ENCODE measurements around the gene MAST2. TPM values are rescaled to one million over a fixed set of nuclear protein-coding genes. Genes with fewer than 3 reads are reported as not detected.

The MAST2 gene
- total RNA-seq, result 10 to 100 TPM; 25.7 to 27.9 TPM

- peaks cover 33% of the 10 kb centered on the region for H3K4me1 Mint-ChIP-seq (ENCODE audit: low read depth)
- H3K27me3 Mint-ChIP-seq (ENCODE audit: low read depth), result no peaks in the 10 kb centered on the region
- H3K36me3 Mint-ChIP-seq (ENCODE audit: low read depth), result peaks cover 22% of the 10 kb centered on the region
- DNase-seq (peak; percentile 87), ATAC-seq (peak; percentile 95)
- H3K4me3 Mint-ChIP-seq, result peak within 1 kb of the TSS; percentile 88
- ChIA-PET CTCF (interaction anchor here (1.0 kb wide), 1 partner anchor 40 kb away, joined by 3 read pairs; no protein-coding TSS in a partner anchor), POLR2A (interaction anchor here (2.5 kb wide), 1 partner anchor 117 kb away, joined by 12 read pairs; the partner anchor contains the start of gene GPBP1L1)
- no peaks in the 10 kb centered on the region for H3K9me3 Mint-ChIP-seq (ENCODE audit: insufficient read depth)
- H3K27ac Mint-ChIP-seq, result peak within 1 kb of the TSS; percentile 85
These were observed at the start of gene MAST2 for GRCh38 chr1:45803299-45803780. Gene MAST2 (plus strand): TSS chr1:45803612. CDS start chr1:45803896, 284 bp downstream.

GRCh38 chr1:45755697-45756096, 47.7 kb upstream of the MAST2 start:
- CTCF ChIA-PET, result no interaction called here
- peaks cover 5% of the 10 kb centered on the region for H3K36me3 Mint-ChIP-seq (ENCODE audit: low read depth)

DNA sequence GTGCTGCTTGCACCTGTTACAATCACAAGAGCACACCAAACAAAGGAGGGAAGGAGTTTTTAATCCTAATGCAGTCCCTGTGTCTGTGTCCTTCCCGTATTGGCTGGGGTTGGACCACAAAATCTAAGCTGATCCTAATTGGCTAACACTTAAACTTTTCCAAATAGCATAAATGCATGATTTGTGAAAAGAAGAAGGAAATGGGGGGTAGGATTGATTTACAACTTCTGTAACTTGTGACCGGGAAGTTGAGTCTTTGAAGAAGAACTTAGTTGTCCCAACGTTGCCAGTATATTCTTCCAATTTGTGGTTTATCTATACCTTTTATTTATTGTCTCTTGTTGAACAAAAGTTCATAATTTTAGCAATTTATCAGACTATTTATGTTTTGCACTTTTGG, 41.1 kb upstream of the MAST2 start:
- ATAC-seq, result no peak
- H3K27me3 Mint-ChIP-seq (ENCODE audit: low read depth), result peaks cover 12% of the 10 kb centered on the region

More at GRCh38 chr1:45755697-45756096, 47.7 kb upstream of the MAST2 start:
- no peak overlapping the region for H3K27ac Mint-ChIP-seq
- H3K4me3 Mint-ChIP-seq, result no peak overlapping the region
- no peak for ATAC-seq
- peaks cover 10% of the 10 kb centered on the region for H3K4me1 Mint-ChIP-seq (ENCODE audit: low read depth)
- H3K9me3 Mint-ChIP-seq (ENCODE audit: insufficient read depth), result peaks cover 8% of the 10 kb centered on the region
- peaks cover 8% of the 10 kb centered on the region for H3K27me3 Mint-ChIP-seq (ENCODE audit: low read depth)
- no peak for DNase-seq
- POLR2A ChIA-PET, result no interaction called here

GRCh38 chr1:45765999-45766792, 37.2 kb upstream of the MAST2 start:
- no peaks in the 10 kb centered on the region for H3K9me3 Mint-ChIP-seq (ENCODE audit: insufficient read depth)
- DNase-seq (no peak), ATAC-seq (no peak)
- H3K4me3 Mint-ChIP-seq, result no peak overlapping the region
- ChIA-PET CTCF (no interaction called here), POLR2A (interaction anchor here (0.6 kb wide), 1 partner anchor 31 kb away, joined by 3 read pairs; no protein-coding TSS in a partner anchor)
- no peak overlapping the region for H3K27ac Mint-ChIP-seq
- no peaks in the 10 kb centered on the region for H3K36me3 Mint-ChIP-seq (ENCODE audit: low read depth)
- peaks cover 4% of the 10 kb centered on the region for H3K27me3 Mint-ChIP-seq (ENCODE audit: low read depth)
- H3K4me1 Mint-ChIP-seq (ENCODE audit: low read depth), result no peaks in the 10 kb centered on the region

More for the DNA sequence above, 41.1 kb upstream of the MAST2 start:
- Mint-ChIP-seq H3K27ac (no peak overlapping the region), H3K4me3 (no peak overlapping the region), H3K4me1 (ENCODE audit: low read depth) (no peaks in the 10 kb centered on the region), H3K36me3 (ENCODE audit: low read depth) (no peaks in the 10 kb centered on the region), H3K9me3 (ENCODE audit: insufficient read depth) (no peaks in the 10 kb centered on the region)
- no peak for DNase-seq
- CTCF ChIA-PET, result no interaction called here
- POLR2A ChIA-PET, result no interaction called here

- H3K27me3 Mint-ChIP-seq (ENCODE audit: low read depth), result peaks cover 4% of the 10 kb centered on the region
- ChIA-PET POLR2A (interaction anchor here (0.6 kb wide), 1 partner anchor 30 kb away, joined by 3 read pairs; no protein-coding TSS in a partner anchor), CTCF (no interaction called here)
- H3K27ac Mint-ChIP-seq, result no peak overlapping the region
- H3K36me3 Mint-ChIP-seq (ENCODE audit: low read depth), result no peaks in the 10 kb centered on the region
- no peaks in the 10 kb centered on the region for H3K9me3 Mint-ChIP-seq (ENCODE audit: insufficient read depth)
- H3K4me3 Mint-ChIP-seq, result no peak overlapping the region
- ATAC-seq, result no peak
- no peaks in the 10 kb centered on the region for H3K4me1 Mint-ChIP-seq (ENCODE audit: low read depth)
- no peak for DNase-seq
These were observed 36.4 kb upstream of the MAST2 start for GRCh38 chr1:45767035-45767434.

GRCh38 chr1:45769261-45769932, 34.0 kb upstream of the MAST2 start:
- Mint-ChIP-seq H3K36me3 (ENCODE audit: low read depth) (no peaks in the 10 kb centered on the region), H3K27me3 (ENCODE audit: low read depth) (no peaks in the 10 kb centered on the region), H3K4me1 (ENCODE audit: low read depth) (no peaks in the 10 kb centered on the region), H3K4me3 (no peak overlapping the region), H3K9me3 (ENCODE audit: insufficient read depth) (no peaks in the 10 kb centered on the region), H3K27ac (no peak overlapping the region)
- ATAC-seq (no peak), DNase-seq (no peak)
- ChIA-PET CTCF (no interaction called here), POLR2A (no interaction called here)

- Mint-ChIP-seq H3K4me3 (no peak overlapping the region), H3K27me3 (ENCODE audit: low read depth) (no peaks in the 10 kb centered on the region), H3K36me3 (ENCODE audit: low read depth) (no peaks in the 10 kb centered on the region), H3K4me1 (ENCODE audit: low read depth) (no peaks in the 10 kb centered on the region), H3K27ac (no peak overlapping the region), H3K9me3 (ENCODE audit: insufficient read depth) (no peaks in the 10 kb centered on the region)
- ATAC-seq (no peak), DNase-seq (no peak)
- ChIA-PET CTCF (no interaction called here), POLR2A (no interaction called here)
These were observed 30.4 kb upstream of the MAST2 start for GRCh38 chr1:45772971-45773370.

GRCh38 chr1:45775794-45776193, 27.6 kb upstream of the MAST2 start:
- DNase-seq (no peak), ATAC-seq (no peak)
- POLR2A ChIA-PET, result no interaction called here
- Mint-ChIP-seq H3K4me1 (ENCODE audit: low read depth) (no peaks in the 10 kb centered on the region), H3K27ac (no peak overlapping the region), H3K27me3 (ENCODE audit: low read depth) (peaks cover 5% of the 10 kb centered on the region), H3K36me3 (ENCODE audit: low read depth) (no peaks in the 10 kb centered on the region), H3K4me3 (no peak overlapping the region), H3K9me3 (ENCODE audit: insufficient read depth) (no peaks in the 10 kb centered on the region)
- CTCF ChIA-PET, result no interaction called here

DNA sequence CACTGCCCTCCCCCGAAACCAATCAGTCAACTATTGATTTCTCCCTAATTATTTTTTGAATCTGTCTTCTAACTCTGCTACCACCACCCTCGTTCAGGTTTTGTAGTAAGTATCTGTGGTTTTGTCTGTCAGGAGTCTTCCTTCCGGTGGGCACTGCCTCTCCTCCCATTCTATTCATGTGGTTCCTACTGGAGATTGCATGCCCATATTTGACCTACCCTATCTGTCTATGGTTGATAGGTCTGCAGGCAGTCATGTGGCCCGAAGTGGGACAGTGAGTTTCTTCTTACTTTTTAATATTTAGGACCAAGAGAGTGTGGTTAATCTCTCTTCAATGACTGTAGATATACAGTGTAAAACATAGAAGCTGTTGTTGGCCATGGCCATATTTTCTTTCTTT, 17.8 kb upstream of the MAST2 start:
- peaks cover 43% of the 10 kb centered on the region for H3K27me3 Mint-ChIP-seq (ENCODE audit: low read depth)
- DNase-seq, result peak; percentile 77
- CTCF ChIA-PET, result no interaction called here
- POLR2A ChIA-PET, result no interaction called here
- peak overlapping the region; percentile 67 for H3K27ac Mint-ChIP-seq
- H3K9me3 Mint-ChIP-seq (ENCODE audit: insufficient read depth), result no peaks in the 10 kb centered on the region
- peaks cover 9% of the 10 kb centered on the region for H3K36me3 Mint-ChIP-seq (ENCODE audit: low read depth)
- peak overlapping the region; percentile 62 for H3K4me3 Mint-ChIP-seq
- H3K4me1 Mint-ChIP-seq (ENCODE audit: low read depth), result peaks cover 28% of the 10 kb centered on the region
- ATAC-seq, result peak; percentile 100

GRCh38 chr1:45787905-45788304, 15.5 kb upstream of the MAST2 start:
- POLR2A ChIA-PET, result no interaction called here
- CTCF ChIA-PET, result no interaction called here
- peaks cover 25% of the 10 kb centered on the region for H3K4me1 Mint-ChIP-seq (ENCODE audit: low read depth)

GRCh38 chr1:45789601-45790000, 13.8 kb upstream of the MAST2 start:
- no peak for ATAC-seq
- no peak overlapping the region for H3K27ac Mint-ChIP-seq

More at GRCh38 chr1:45787905-45788304, 15.5 kb upstream of the MAST2 start:
- Mint-ChIP-seq H3K27ac (no peak overlapping the region), H3K27me3 (ENCODE audit: low read depth) (peaks cover 38% of the 10 kb centered on the region), H3K4me3 (no peak overlapping the region), H3K36me3 (ENCODE audit: low read depth) (peaks cover 9% of the 10 kb centered on the region), H3K9me3 (ENCODE audit: insufficient read depth) (no peaks in the 10 kb centered on the region)
- DNase-seq, result no peak
- ATAC-seq, result no peak

DNA sequence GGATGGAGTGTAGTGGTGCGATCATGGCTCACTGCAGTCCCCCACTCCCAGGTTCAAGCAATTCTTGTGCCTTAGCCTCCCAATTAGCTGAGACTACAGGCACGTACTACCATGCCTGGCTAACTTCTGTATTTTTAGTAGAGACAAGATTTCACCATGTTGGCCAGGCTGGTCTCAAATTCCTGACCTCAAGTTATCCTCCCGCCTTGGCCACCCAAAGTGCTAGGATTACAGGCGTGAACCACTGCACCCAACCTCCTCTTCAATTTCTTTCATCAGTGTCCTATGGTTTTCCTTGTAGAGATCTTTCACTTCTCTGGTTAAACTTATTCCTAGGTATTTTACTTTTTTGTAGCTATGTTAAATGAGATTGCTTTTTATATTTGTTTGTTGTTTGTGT, 10.7 kb upstream of the MAST2 start:
- H3K9me3 Mint-ChIP-seq (ENCODE audit: insufficient read depth), result no peaks in the 10 kb centered on the region
- CTCF ChIA-PET, result no interaction called here

More at GRCh38 chr1:45789601-45790000, 13.8 kb upstream of the MAST2 start:
- Mint-ChIP-seq H3K4me3 (no peak overlapping the region), H3K9me3 (ENCODE audit: insufficient read depth) (no peaks in the 10 kb centered on the region), H3K4me1 (ENCODE audit: low read depth) (peaks cover 22% of the 10 kb centered on the region), H3K27me3 (ENCODE audit: low read depth) (peaks cover 42% of the 10 kb centered on the region), H3K36me3 (ENCODE audit: low read depth) (peaks cover 8% of the 10 kb centered on the region)
- ChIA-PET CTCF (no interaction called here), POLR2A (no interaction called here)
- no peak for DNase-seq

More for the DNA sequence above, 10.7 kb upstream of the MAST2 start:
- H3K4me1 Mint-ChIP-seq (ENCODE audit: low read depth), result peaks cover 4% of the 10 kb centered on the region
- H3K27me3 Mint-ChIP-seq (ENCODE audit: low read depth), result peaks cover 33% of the 10 kb centered on the region
- no peak overlapping the region for H3K27ac Mint-ChIP-seq
- peaks cover 2% of the 10 kb centered on the region for H3K36me3 Mint-ChIP-seq (ENCODE audit: low read depth)
- POLR2A ChIA-PET, result no interaction called here
- no peak overlapping the region for H3K4me3 Mint-ChIP-seq
- ATAC-seq, result no peak
- no peak for DNase-seq
